H1 (cell line): ENCODE measurements around the gene VAT1. TPM values are rescaled to one million over a fixed set of nuclear protein-coding genes. Genes with fewer than 3 reads are reported as not detected.
A peak's percentile ranks its signal among the peaks of the same experiment; 100 is the strongest.

Source experiments
- CTCF ChIA-PET: fragments of 300-600 bp; sonication (Branson Sonifier 250); formaldehyde crosslinking; loops from one replicate; lab custom pipeline; 2021; ENCODE audit not compliant: partially characterized antibody; lab: Charles Lee
- POLR2A ChIA-PET: fragments of 300-600 bp; sonication (Branson Sonifier 250); formaldehyde crosslinking; loops from one replicate; lab custom pipeline; 2021; ENCODE audit warnings: inconsistent platforms; ENCODE audit not compliant: partially characterized antibody; lab: Charles Lee
- DNase-seq, 2 experiments: peaks; one replicate each; pipeline versions ENCODE4 v3.0.0 to v3.0.0-alpha.2; 2010 to 2022; ENCODE audit warnings: low spot score in 2 of 2, low read depth in 1 of 2, mixed read lengths in 1 of 2
- FAIRE-seq: peaks from 2 replicates; lab custom pipeline; 2011; peaks lifted over from hg19 to GRCh38; lab: Jason Lieb, UNC
- H2AFZ ChIP-seq: 2 replicates; pipeline ENCODE4 v1.8.1; 2012; ENCODE audit warnings: low read length, inconsistent platforms
- H2AK5ac ChIP-seq: 2 replicates; pipeline ENCODE4 v1.6.1; 2013; ENCODE audit warnings: low read depth, low read length
- H2BK120ac ChIP-seq: replicated peaks from 2 replicates; pipeline ENCODE3; 2013; ENCODE audit warnings: low read depth, low read length, inconsistent platforms
- H2BK12ac ChIP-seq: 2 replicates; pipeline ENCODE4 v1.6.1; 2013; ENCODE audit warnings: low read depth, low read length
- H2BK15ac ChIP-seq: 2 replicates; pipeline ENCODE4 v1.6.1; 2013; ENCODE audit warnings: low read length
- H2BK20ac ChIP-seq: 2 replicates; pipeline ENCODE4 v1.6.1; 2013; ENCODE audit warnings: low read length
- H2BK5ac ChIP-seq: 2 replicates; pipeline ENCODE4 v1.6.1; 2013; ENCODE audit warnings: low read depth, low read length
- H3K14ac ChIP-seq: 2 replicates; pipeline ENCODE4 v1.6.1; 2013; ENCODE audit warnings: inconsistent platforms; ENCODE audit not compliant: insufficient read length
- H3K18ac ChIP-seq: 2 replicates; pipeline ENCODE4 v1.6.1; 2013; ENCODE audit warnings: low read length; ENCODE audit errors: extremely low read depth
- H3K23ac ChIP-seq: 2 replicates; pipeline ENCODE4 v1.6.1; 2013; ENCODE audit warnings: inconsistent platforms; ENCODE audit not compliant: insufficient read length
- H3K23me2 ChIP-seq: 2 replicates; pipeline ENCODE4 v1.6.1; 2013; ENCODE audit warnings: low read depth, low read length
- H3K27ac ChIP-seq: 2 replicates; pipeline ENCODE4 v1.6.1; 2011; ENCODE audit warnings: low read depth, low read length, inconsistent platforms
- H3K27me3 ChIP-seq, 4 experiments: replicated peaks in 1 of 4; 1 replicate in 1 of 4; 2 replicates in 3 of 4; pipeline versions ENCODE4 v1.6.1 to v1.8.1; 2011 to 2013; ENCODE audit warnings: low read length in 3 of 4, mild to moderate bottlenecking in 3 of 4, inconsistent platforms in 2 of 4, mixed read lengths in 2 of 4, moderate library complexity in 1 of 4; ENCODE audit not compliant: control insufficient read depth in 3 of 4, insufficient read depth in 3 of 4; ENCODE audit errors: extremely low read depth in 1 of 4
- H3K36me3 ChIP-seq, 4 experiments: 2 replicates each; pipeline versions ENCODE4 v1.6.1 to v1.8.1; 2011 to 2013; ENCODE audit warnings: mild to moderate bottlenecking in 4 of 4, low read length in 3 of 4, moderate library complexity in 2 of 4, control low read depth in 1 of 4, inconsistent platforms in 1 of 4; ENCODE audit not compliant: insufficient read depth in 4 of 4, control insufficient read depth in 2 of 4
- H3K4ac ChIP-seq: replicated peaks from 2 replicates; pipeline ENCODE3; 2013; ENCODE audit warnings: low read length, low read depth, mixed read lengths, inconsistent platforms; ENCODE audit not compliant: insufficient read length
- H3K4me1 ChIP-seq, 4 experiments: replicated peaks in 1 of 4; 1 replicate in 1 of 4; 2 replicates in 3 of 4; pipeline versions ENCODE4 v1.6.1 to v1.8.1; 2011 to 2013; ENCODE audit warnings: low read length in 3 of 4, inconsistent platforms in 2 of 4, mixed read lengths in 1 of 4; ENCODE audit not compliant: insufficient read depth in 4 of 4, control insufficient read depth in 3 of 4
- H3K4me2 ChIP-seq, 2 experiments: 2 replicates each; pipeline versions ENCODE4 v1.6.1 to v1.8.1; 2011 to 2013; ENCODE audit warnings: low read depth in 2 of 2, low read length in 2 of 2, control low read depth in 1 of 2, inconsistent platforms in 1 of 2, mild to moderate bottlenecking in 1 of 2; ENCODE audit not compliant: insufficient read depth in 1 of 2
- H3K4me3 ChIP-seq, 4 experiments: fragments of 200-600, 300-600 bp in 1 of 4; sonication (generic), shearing (Covaris generic), sonication (Bioruptor Twin) in 1 of 4; 2 replicates each; pipeline versions ENCODE4 v1.5.1 to v1.8.1; 2011 to 2016; ENCODE audit warnings: low read length in 4 of 4, low read depth in 3 of 4, control low read depth in 2 of 4, inconsistent platforms in 2 of 4, mild to moderate bottlenecking in 2 of 4, mixed read lengths in 1 of 4, moderate library complexity in 1 of 4; ENCODE audit not compliant: insufficient read depth in 2 of 4; ENCODE audit errors: extremely low read depth in 1 of 4
- H3K56ac ChIP-seq: replicated peaks from 2 replicates; pipeline ENCODE3; 2013; ENCODE audit warnings: low read depth, mild to moderate bottlenecking, mixed read lengths, low read length, inconsistent platforms; ENCODE audit not compliant: insufficient read length
- H3K79me1 ChIP-seq: 2 replicates; pipeline ENCODE4 v1.6.1; 2013; ENCODE audit warnings: low read depth, low read length, control low read depth
- H3K79me2 ChIP-seq, 2 experiments: 2 replicates each; pipeline versions ENCODE4 v1.6.1 to v1.8.1; 2012 to 2013; ENCODE audit warnings: low read length in 2 of 2, mild to moderate bottlenecking in 2 of 2, inconsistent platforms in 1 of 2; ENCODE audit not compliant: insufficient read depth in 2 of 2, control insufficient read depth in 1 of 2
- H3K9ac ChIP-seq, 4 experiments: replicated peaks in 1 of 4; 1 replicate in 1 of 4; 2 replicates in 3 of 4; pipeline versions ENCODE4 v1.6.1 to v1.8.1; 2011 to 2013; ENCODE audit warnings: low read depth in 3 of 4, low read length in 3 of 4, control low read depth in 2 of 4, mild to moderate bottlenecking in 2 of 4, moderate library complexity in 2 of 4, inconsistent platforms in 1 of 4; ENCODE audit errors: extremely low read depth in 1 of 4
- H3K9me3 ChIP-seq, 2 experiments: 2 replicates each; pipeline versions ENCODE4 v1.6.1 to v1.8.1; 2012 to 2013; ENCODE audit warnings: mild to moderate bottlenecking in 2 of 2, moderate library complexity in 2 of 2, control low read depth in 1 of 2, inconsistent platforms in 1 of 2, low read depth in 1 of 2, low read length in 1 of 2, mixed read lengths in 1 of 2; ENCODE audit not compliant: insufficient read depth in 2 of 2
- H4K20me1 ChIP-seq, 2 experiments: replicated peaks in 1 of 2; 2 replicates each; pipeline versions ENCODE3 to v1.8.1; 2011 to 2013; ENCODE audit warnings: inconsistent platforms in 2 of 2, low read length in 2 of 2, mild to moderate bottlenecking in 1 of 2; ENCODE audit not compliant: insufficient read depth in 2 of 2, control insufficient read depth in 1 of 2
- H4K5ac ChIP-seq: 2 replicates; pipeline ENCODE4 v1.6.1; 2013; ENCODE audit warnings: low read length, low read depth, mixed read lengths, inconsistent platforms; ENCODE audit not compliant: insufficient read length
- H4K8ac ChIP-seq: 2 replicates; pipeline ENCODE4 v1.8.0; 2013; ENCODE audit warnings: mild to moderate bottlenecking, moderate library complexity, low read length, inconsistent platforms; ENCODE audit not compliant: insufficient read depth; ENCODE audit errors: extremely low read depth
- H4K91ac ChIP-seq: replicated peaks from 2 replicates; pipeline ENCODE3; 2013; ENCODE audit warnings: low read length, mixed read lengths, inconsistent platforms; ENCODE audit not compliant: insufficient read length
- GABPA ChIP-seq: IDR thresholded peaks from 2 replicates; pipeline ENCODE4 v1.6.1; 2011; ENCODE audit warnings: mild to moderate bottlenecking, low read length, moderate library complexity, borderline replicate concordance; ENCODE audit not compliant: insufficient read depth
- GTF2F1 ChIP-seq: IDR thresholded peaks from 2 replicates; pipeline ENCODE4 v1.6.1; 2012; ENCODE audit warnings: low read depth, low read length, improper control_type of control experiment, borderline replicate concordance
- KDM4A ChIP-seq: IDR thresholded peaks from one replicate; pipeline ENCODE4 v1.7.1; 2012; ENCODE audit warnings: low read depth, mild to moderate bottlenecking, moderate library complexity, low read length, inconsistent platforms; ENCODE audit not compliant: severe bottlenecking
- PHF8 ChIP-seq: fragments of 200-600 bp; sonication (generic); conservative IDR thresholded peaks from 2 replicates; pipeline ENCODE4 v1.7.1; 2012; ENCODE audit warnings: low read depth, mild to moderate bottlenecking, inconsistent platforms, low read length, moderate library complexity
- POLR2A ChIP-seq, 2 experiments: IDR thresholded peaks; 1 replicate in 1 of 2; 2 replicates in 1 of 2; pipeline ENCODE4 v1.6.1; 2011; ENCODE audit warnings: low read depth in 2 of 2, low read length in 2 of 2, mild to moderate bottlenecking in 2 of 2; ENCODE audit errors: control extremely low read depth in 1 of 2
- SIRT6 ChIP-seq: IDR thresholded peaks from one replicate; pipeline ENCODE4 v1.7.1; 2012; ENCODE audit warnings: low read length, inconsistent platforms
- SRF ChIP-seq: IDR thresholded peaks from 2 replicates; pipeline ENCODE4 v1.6.1; 2011; ENCODE audit warnings: mild to moderate bottlenecking, low read depth, low read length, moderate library complexity
- WGBS, 2 experiments: shearing (Covaris generic) in 1 of 2; methylation state at CpG; one replicate each; pipeline versions ENCODE4 v1.1.6 to v1.1.7; 2013 to 2015; ENCODE audit warnings: low lambda C conversion rate in 2 of 2, mixed read lengths in 2 of 2, inconsistent platforms in 1 of 2, low coverage in 1 of 2, missing lambda C conversion rate in 1 of 2; ENCODE audit not compliant: insufficient replicate concordance in 2 of 2, insufficient coverage in 1 of 2, insufficient read length in 1 of 2; ENCODE audit errors: extremely low coverage in 1 of 2, missing lambda C conversion rate in 1 of 2; 5-methylcytosine and 5-hydroxymethylcytosine counted together
- polyA plus RNA-seq, 7 experiments: library from polyadenylated mRNA; depleted of rRNA in 3 of 7; stranded (reverse) in 5 of 7; unstranded in 2 of 7; fragments of >200 nt in 5 of 7; fragments of 200-250 nt in 2 of 7; gene quantifications; 1 replicate in 5 of 7; 2 replicates in 1 of 7; 4 replicates in 1 of 7; pipeline versions ENCODE4 v1.2.1 to v1.2.3, GENCODE V29; 2011 to 2013; ENCODE audit warnings: missing spikeins in 2 of 7, mixed read lengths in 2 of 7
- total RNA-seq: library from RNA; stranded (reverse); fragmentation: NEBNext Ultra II Directional; extraction: Animal tissue kit (Norgen Biotek cat#: 25700); gene quantifications from 2 replicates; pipeline ENCODE4 v1.2.1, GENCODE V29; 2021

The VAT1 gene
- total and polyA plus RNA-seq, 2 of the 8 experiments (the other 6 are each of a cell fraction or from before 2014, with no cell fraction given) = 200 to 295 TPM

DNA sequence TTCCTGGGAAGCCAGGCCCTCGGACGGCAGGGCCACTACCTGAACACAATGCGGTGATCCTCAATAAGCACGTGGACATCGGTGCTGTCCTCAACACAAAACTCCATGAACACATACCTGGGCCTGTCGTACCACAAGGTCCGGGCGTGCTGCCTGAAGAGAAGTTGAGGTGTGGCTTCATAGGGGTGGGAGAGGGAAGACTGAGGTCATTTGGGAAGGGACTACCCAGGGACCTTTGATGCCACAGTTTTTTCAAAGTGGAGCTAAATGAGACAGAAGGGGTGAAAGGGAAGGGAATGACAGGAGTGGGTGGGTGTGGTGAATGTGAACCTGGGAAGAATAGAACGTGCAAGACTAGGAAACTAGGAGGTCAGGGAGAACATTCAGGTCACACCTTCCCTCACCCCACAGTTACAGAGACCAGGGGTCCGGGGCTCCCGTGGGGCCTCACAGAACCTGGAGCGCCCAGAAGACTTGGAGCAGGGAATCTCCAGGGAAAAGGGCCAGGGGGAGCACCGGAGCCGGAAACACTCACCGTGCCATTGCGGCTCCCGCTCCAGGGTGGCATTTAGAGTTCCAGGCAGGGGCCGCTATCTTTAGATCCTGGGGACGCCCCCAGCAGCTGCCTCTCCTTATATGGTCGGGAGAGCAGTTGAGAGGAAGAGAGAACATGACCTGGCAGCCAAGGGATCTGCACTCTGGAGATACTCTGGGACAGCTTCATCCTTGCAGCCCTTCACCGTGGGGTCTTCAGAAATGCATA lies 42.5 kb downstream of the VAT1 start, which contains the start of gene PTGES3L:
Gene PTGES3L (minus strand): TSS at position 570 of the 763 bp plus-strand sequence. CDS start 27 bp downstream, at position 543.
- no peak for FAIRE-seq

More for the DNA sequence above, 42.5 kb downstream of the VAT1 start, which contains the start of gene PTGES3L:
- H2BK5ac ChIP-seq = peak within 1 kb of the TSS; percentile 28; the same call in 1 of the 2 replicates
- peaks cover 0 to 17% of the 10 kb centered on the region in 2 experiments; a peak in 3 of 4 replicates for H3K79me2 ChIP-seq
- H2AK5ac ChIP-seq = 0 out of 2 replicates have a peak within 1 kb of the TSS, but pooled peaks have one; percentile 9
- H3K4me2 ChIP-seq = peak within 1 kb of the TSS; percentile 93 to 96
- peaks cover 10% of the 10 kb centered on the region for H3K23me2 ChIP-seq
- H4K20me1 ChIP-seq = peaks cover 0 to 3% of the 10 kb centered on the region in 2 experiments
- H2AFZ ChIP-seq = peak within 1 kb of the TSS; percentile 61
- H3K9ac ChIP-seq = peak within 1 kb of the TSS; percentile 74 to 85 (median 78)
- H3K56ac ChIP-seq = no peak within 1 kb of the TSS
- H3K27ac ChIP-seq = peak within 1 kb of the TSS; percentile 57; the same call in 1 of the 2 replicates
- peak within 1 kb of the TSS; percentile 22 for H4K91ac ChIP-seq
- peak within 1 kb of the TSS; percentile 48 for H3K18ac ChIP-seq
- peak within 1 kb of the TSS; percentile 37 for H4K5ac ChIP-seq
- POLR2A ChIA-PET = interaction anchor here (0.7 to 4.6 kb wide), 7 partner anchors 11 to 336 kb away, joined by 3 to 45 read pairs (median 3); partner anchors contain the start of genes AARSD1 and RPL27
- H3K36me3 ChIP-seq = peaks cover 0 to 2% (median 0%) of the 10 kb centered on the region in 4 experiments; a peak in 1 of 8 replicates
- CTCF ChIA-PET = interaction anchor here (0.9 to 1.1 kb wide), 3 partner anchors 12 to 19 kb away, joined by 3 to 6 read pairs (median 3); partner anchors contain the start of genes AARSD1 and RPL27
- peak within 1 kb of the TSS; percentile 64; the same call in 1 of the 2 replicates for H2BK12ac ChIP-seq
- no peak within 1 kb of the TSS for H2BK20ac ChIP-seq
- H3K4me1 ChIP-seq = peaks cover 3 to 16% (median 4%) of the 10 kb centered on the region in 4 experiments; a peak in 5 of 7 replicates
- H3K79me1 ChIP-seq = peaks cover 6% of the 10 kb centered on the region; the same call in 1 of the 2 replicates
- H3K27me3 ChIP-seq = no peaks in the 10 kb centered on the region
- H3K9me3 ChIP-seq = no peaks in the 10 kb centered on the region
- TF ChIP-seq KDM4A = peak; percentile 50
- peak; percentile 44 to 55 for TF ChIP-seq POLR2A (IDR thresholded peaks at IDR 0.05; ENCODE audit: control extremely low read depth in 1 of 2, low read depth in 2 of 2, low read length in 2 of 2)
- TF ChIP-seq SIRT6 = no peak
- TF ChIP-seq GABPA = 0 out of 2 replicates have a peak, but pooled peaks have one; percentile 28
- 0 out of 2 replicates have a peak, but pooled peaks have one; percentile 10 for TF ChIP-seq PHF8
- peak; percentile 93 for TF ChIP-seq SRF
- TF ChIP-seq GTF2F1 = no peak
- H3K14ac ChIP-seq = no peak within 1 kb of the TSS
- no peak within 1 kb of the TSS for H3K23ac ChIP-seq
- H4K8ac ChIP-seq = peak within 1 kb of the TSS; percentile 64; the same call in 1 of the 2 replicates
- DNase-seq = peak in 1 of 2 experiments; percentile 67
- H2BK120ac ChIP-seq = no peak within 1 kb of the TSS
- 41% methylated on average over 21 of the region's 21 CpGs; no CpG with 5 or more reads in 1 of the 2 experiments for WGBS, 2 experiments
- peak within 1 kb of the TSS; percentile 48; the same call in 1 of the 2 replicates for H2BK15ac ChIP-seq
- H3K4me3 ChIP-seq = peak within 1 kb of the TSS; percentile 72 to 96 (median 89)
- no peak within 1 kb of the TSS for H3K4ac ChIP-seq
